HG02981 (cell line): ENCODE measurements around the gene DGCR8.
"Not testable (repeated sequence)": the region's sequence is repeated elsewhere in the genome, so short reads cannot be mapped to it uniquely, and the experiment has no call there.

Source experiments
- ATAC-seq: cut with Tn5 transposase; IDR thresholded peaks from one replicate; pipeline ENCODE4 v1.9.1; 2021; ENCODE audit warnings: mild to moderate bottlenecking, moderate library complexity; ENCODE audit not compliant: unreplicated experiment

The DGCR8 gene

GRCh38 chr22:20149257-20150250, 69.5 kb downstream of the DGCR8 start:
- no peak for ATAC-seq

DNA sequence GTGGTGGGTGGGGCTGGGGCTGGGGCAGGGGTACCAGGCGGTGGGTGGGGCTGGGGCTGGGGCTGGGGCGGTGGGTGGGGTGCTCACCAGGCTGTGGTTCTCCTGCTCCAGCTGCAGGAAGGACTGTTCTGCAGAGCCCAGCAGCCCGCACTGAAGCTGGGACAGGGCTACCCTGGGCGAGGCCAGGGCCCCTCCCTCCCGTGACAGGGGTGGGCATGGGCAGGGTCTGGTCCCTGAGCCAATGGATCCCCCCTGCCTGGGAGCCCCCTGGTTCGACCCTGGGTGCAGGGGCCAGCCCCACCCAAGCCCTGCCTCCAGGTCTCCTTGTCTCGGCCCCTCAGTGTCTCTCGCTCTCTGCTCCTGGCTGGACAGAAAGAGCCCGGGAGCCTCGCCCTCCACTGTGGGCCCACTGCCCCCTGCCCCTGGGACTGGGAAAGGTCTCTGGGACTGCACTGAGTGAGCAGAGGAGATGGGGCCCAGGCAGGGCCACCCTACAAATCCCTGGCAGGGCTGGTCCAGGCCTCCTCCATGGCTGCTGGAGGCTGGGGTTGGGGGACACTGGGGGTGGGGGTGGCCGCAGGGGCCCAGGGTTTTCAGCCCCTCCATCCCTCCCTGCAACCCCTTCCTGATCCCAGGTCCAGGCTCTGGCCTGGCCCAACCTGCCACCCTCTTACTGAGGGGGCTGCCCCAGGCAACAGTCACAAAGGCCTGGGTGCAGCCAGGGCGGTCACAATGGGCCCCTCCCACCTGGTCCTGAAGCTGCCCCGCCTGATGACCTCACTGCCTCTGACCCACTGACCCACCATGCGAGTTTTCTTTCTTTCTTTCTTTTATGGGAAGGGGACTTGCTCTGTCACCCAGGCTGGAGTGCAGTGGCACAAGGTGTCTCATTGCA, 70.6 kb downstream of the DGCR8 start, which contains the start of gene CCDC188:
TSS of gene CCDC188 (minus strand) at position 675 of the 895 bp plus-strand sequence. CDS start at position 606, 69 bp downstream.
- no peak for ATAC-seq

- no peak for ATAC-seq
Observed at GRCh38 chr22:20151276-20151588, 71.2 kb downstream of the DGCR8 start.

DNA sequence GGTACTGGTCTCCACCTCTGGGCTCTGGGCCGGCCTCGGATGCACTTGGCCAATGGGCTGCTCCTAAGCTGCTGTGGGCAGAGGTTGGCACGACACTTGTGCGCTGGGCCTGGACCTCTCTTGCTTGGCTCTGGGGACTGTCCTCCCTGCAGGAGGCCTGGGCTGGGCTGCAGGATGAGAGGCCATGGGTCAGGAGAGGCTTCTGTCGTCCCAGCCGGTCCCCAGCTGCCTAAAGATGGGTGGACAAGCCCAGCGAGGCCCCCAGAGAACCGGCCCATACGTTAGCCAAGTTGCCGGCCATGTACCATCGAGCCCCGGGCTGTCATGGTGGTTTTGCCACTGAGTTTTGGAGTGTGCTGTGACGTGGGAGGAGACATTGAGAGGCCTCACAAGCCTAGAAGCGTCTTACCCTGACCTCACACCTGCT, 72.4 kb downstream of the DGCR8 start:
- ATAC-seq: no peak

GRCh38 chr22:20153945-20154344, 73.9 kb downstream of the DGCR8 start:
- no peak for ATAC-seq

DNA sequence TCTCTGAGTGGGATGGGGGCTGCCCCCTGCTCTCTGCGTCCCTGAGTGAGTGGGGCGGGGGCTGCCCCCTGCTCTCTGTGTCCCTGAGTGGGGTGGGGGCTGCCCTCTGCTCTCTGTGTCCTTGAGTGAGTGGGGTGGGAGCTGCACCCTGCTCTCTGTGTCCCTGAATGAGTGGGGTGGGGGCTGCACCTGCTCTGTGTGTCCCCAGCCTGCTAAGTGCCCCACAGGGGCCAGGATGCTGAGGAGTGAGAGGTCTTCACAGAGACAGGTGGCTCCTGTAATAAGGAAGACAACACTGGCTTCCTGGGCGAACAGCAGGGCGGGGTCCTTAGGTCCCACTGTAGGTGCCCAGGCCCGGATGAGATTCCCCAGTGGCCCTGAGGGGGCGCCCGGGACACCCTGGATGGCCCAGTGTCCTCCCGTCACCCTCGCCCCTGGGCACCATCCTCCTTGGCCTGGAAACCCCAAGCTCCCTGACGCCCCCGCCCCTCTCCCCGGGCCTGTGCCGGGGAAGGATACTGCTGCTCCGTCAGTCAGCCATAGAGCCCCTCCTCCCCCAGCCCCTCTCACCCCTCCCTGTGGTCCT, 74.7 kb downstream of the DGCR8 start:
- ATAC-seq: no peak

GRCh38 chr22:20155330-20156041, 75.4 kb downstream of the DGCR8 start:
- ATAC-seq: no peak

- no peak for ATAC-seq
Observed at GRCh38 chr22:20156042-20156389, 76.0 kb downstream of the DGCR8 start.

DNA sequence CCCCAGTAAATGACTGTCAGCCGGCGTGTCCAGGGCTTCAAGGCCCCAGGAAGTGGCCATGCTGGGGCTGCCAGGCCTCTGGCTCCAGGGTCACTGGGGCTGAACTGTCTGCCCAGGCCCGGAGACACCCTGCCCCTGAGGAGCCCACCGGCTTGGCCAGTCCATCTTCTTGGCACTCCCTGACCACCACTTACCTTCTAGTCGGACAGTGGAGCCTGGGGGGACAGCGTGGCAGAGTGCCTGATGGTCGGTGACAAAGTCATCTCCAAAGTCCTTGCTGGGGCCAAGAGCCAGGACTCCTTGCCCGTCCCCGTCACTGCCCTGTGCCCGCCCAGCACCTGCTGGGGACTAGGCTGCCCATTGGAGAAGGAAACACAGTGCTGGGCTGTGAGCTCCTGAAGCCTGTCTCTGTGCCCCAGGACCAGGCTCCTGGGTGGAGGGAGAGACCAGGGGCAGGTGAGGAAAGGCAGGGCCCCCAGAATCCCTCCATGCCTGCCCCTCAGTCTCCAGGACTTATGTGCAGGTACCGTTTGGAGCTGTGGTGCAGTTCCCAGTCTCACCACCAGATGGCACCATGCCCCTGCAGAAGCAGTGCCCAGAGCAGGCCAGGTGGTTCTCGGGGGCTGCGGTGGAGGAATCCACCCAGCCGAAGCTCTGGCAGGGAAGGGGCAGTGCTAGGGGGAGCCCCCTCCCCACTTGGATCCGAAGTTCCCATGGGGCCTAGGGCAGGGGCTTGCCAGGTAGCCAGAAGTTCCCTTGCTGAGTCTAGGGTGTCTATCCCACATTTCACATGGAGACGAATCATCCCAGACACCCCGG, 76.8 kb downstream of the DGCR8 start:
- ATAC-seq: no peak

DNA sequence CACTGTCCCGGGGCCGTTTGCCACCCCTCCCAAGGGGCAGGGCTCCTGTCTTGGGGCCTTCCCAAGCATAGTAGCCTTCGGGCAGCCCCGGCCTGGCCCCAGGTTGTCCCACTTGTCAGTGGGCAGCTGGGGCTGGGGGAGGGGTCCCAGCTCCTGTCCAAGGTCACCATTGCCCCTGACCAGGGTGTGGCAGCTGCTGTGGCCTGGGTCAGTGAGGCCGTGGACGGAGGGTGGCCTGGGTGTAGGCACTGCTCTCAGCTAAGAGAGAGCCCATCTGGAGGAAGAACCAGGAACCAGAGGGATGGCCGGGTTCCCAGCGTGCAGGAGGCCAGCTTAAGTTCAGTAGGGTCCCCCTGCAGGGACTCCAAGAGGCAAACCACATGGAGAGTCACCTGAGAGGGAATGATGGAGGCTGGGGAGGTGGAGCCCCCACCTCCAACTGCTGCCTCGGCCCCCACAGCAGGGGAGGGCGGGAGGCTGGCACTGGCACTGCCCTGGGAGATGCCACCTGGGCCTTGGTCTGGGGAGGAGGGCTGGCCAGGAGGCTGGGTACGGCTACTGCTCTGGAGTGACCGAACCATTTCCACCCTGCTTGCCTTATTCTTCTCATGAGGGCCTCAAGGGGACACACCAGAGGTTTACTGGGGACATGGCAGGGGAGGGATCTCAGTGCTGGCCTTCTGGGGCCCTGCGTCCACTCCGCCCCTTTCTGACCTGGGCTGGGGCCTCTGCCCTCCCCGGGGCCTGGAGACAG, 77.6 kb downstream of the DGCR8 start:
- no peak for ATAC-seq

GRCh38 chr22:20158391-20159036, 78.5 kb downstream of the DGCR8 start:
- no peak for ATAC-seq

DNA sequence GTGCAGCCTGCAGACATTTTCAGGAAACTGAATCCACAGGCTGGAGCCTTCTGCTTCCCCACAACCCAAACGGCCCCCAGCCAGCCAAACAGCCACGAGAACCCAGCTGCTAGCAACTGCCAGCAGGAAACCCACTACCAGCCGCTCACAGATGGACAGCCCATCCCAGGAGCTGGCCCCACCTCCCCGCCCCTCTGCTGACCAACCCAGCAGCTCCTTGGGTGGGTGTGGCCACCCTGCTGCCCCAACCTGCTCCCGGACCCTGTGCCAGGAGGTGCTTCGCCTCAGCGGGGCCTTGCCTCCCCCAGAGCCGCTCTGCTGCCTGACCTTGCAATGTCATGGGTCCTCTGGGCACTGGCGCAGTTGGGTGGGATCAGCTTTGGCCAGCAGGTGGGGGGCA, 79.0 kb downstream of the DGCR8 start:
- ATAC-seq: no peak

DNA sequence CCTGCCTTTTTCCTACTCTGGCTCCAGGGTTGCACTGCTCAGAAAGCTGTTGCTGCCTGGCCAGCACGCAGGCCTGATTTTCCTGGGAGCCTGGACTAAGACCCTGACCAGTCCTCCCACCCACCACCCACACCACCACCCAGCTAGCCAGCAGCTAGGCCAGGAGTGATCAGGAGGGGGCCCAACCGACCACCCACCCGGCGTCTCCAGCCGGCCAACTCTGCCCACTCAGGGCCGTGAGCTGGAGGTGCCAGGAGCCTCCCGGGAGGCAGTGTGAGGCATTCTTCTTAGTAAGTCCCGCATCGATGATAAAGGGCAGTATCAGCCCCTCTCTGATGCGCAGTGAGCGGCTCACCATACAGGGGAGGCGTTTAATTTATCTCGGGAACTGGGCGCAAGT, 79.5 kb downstream of the DGCR8 start:
- not testable (repeated sequence) for ATAC-seq

DNA sequence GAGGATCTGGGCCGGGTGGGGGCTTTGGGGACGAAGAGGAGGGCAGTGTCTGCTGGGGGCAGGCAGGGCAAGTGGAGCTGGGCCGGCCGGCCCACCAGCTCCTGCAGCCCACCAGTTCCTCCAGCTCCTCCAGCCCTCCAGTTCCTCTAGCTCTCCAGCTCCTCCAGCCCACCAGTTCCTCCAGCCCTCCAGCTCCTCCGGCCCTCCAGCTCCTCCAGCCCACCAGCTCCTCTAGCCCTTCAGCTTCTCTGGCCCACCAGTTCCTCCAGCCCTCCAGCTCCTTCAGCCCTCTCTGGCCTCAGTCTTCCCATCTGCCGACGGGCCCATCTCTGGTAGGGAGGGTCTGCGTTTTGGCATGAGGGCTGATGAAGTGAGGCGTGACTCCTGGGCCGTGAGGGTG, 80.0 kb downstream of the DGCR8 start:
- no peak for ATAC-seq
